T-cell (primary cell): Measurements from ENCODE around the gene PLEKHG7. TPM values are rescaled to one million over a fixed set of nuclear protein-coding genes. Genes with fewer than 3 reads are reported as not detected.

Experiments
- ATAC-seq, 4 experiments: fragments of 200-7000 bp in 3 of 4; fragments of 150-1000 bp in 1 of 4; cut with Tn5 transposase; replicated peaks in 1 of 4; 1 replicate in 3 of 4; 2 replicates in 1 of 4; pipeline ENCODE4 v1.10.0; 2021; ENCODE audit warnings: moderate library complexity in 3 of 4, mild to moderate bottlenecking in 2 of 4, moderate number of reproducible peaks in 1 of 4
- CTCF ChIA-PET, 2 donors: fragments of 300-600 bp; sonication (Branson Sonifier 250); formaldehyde crosslinking; loops; one replicate each; lab custom pipeline; 2022; ENCODE audit warnings: antibody characterized with exemption in 2 of 2; lab: Charles Lee
- POLR2A ChIA-PET, 2 donors: fragments of 300-600 bp; sonication (Branson Sonifier 250); formaldehyde crosslinking; loops; one replicate each; lab custom pipeline; 2022; ENCODE audit warnings: antibody characterized with exemption in 2 of 2; lab: Charles Lee
- DNase-seq, 35 experiments: peaks; one replicate each; pipeline versions ENCODE4 v3.0.0 to v3.0.0-alpha.2; 2013 to 2023
- H3K27ac ChIP-seq: one replicate; pipeline ENCODE4 v1.5.1; 2013; ENCODE audit warnings: low read length
- H3K27me3 ChIP-seq, 2 experiments: replicated peaks in 1 of 2; 1 replicate in 1 of 2; 2 replicates in 1 of 2; pipeline versions ENCODE4 v1.6.1 to v1.7.0; 2013; ENCODE audit warnings: low read length in 1 of 2, mixed read lengths in 1 of 2; ENCODE audit not compliant: control insufficient read depth in 2 of 2, insufficient read depth in 2 of 2; ENCODE audit errors: extremely low read depth in 1 of 2
- H3K36me3 ChIP-seq, 2 donors: 1 replicate in 1 of 2; 2 replicates in 1 of 2; pipeline versions ENCODE4 v1.6.1 to v1.7.0; 2013; ENCODE audit warnings: low read length in 1 of 2; ENCODE audit not compliant: control insufficient read depth in 2 of 2, insufficient read depth in 1 of 2; ENCODE audit errors: extremely low read depth in 1 of 2
- H3K4me1 ChIP-seq, 2 experiments: 1 replicate in 1 of 2; 2 replicates in 1 of 2; pipeline versions ENCODE4 v1.6.1 to v1.7.0; 2013; ENCODE audit warnings: low read length in 2 of 2, mixed read lengths in 1 of 2; ENCODE audit not compliant: insufficient read depth in 2 of 2, control insufficient read depth in 1 of 2; ENCODE audit errors: extremely low read depth in 1 of 2
- H3K4me3 ChIP-seq, 2 donors: 1 replicate in 1 of 2; 2 replicates in 1 of 2; pipeline versions ENCODE4 v1.5.1 to v1.7.0; 2013; ENCODE audit warnings: mild to moderate bottlenecking in 2 of 2, low read length in 1 of 2, moderate library complexity in 1 of 2; ENCODE audit not compliant: control insufficient read depth in 1 of 2; ENCODE audit errors: extremely low read depth in 1 of 2
- H3K9me3 ChIP-seq: 2 replicates; pipeline ENCODE4 v1.7.0; 2013
- H3K27ac Mint-ChIP-seq, 2 donors: one replicate each; pipeline ENCODE4 v1.8.0; 2020 to 2021; ENCODE audit warnings: mild to moderate bottlenecking in 2 of 2, mixed read lengths in 2 of 2
- H3K27me3 Mint-ChIP-seq, 2 donors: one replicate each; pipeline ENCODE4 v1.8.0; 2021 to 2022; ENCODE audit warnings: mixed read lengths in 2 of 2
- H3K36me3 Mint-ChIP-seq: one replicate; pipeline ENCODE4 v1.8.0; 2021; ENCODE audit warnings: mixed read lengths
- H3K4me1 Mint-ChIP-seq, 3 donors: one replicate each; pipeline ENCODE4 v1.8.0; 2020 to 2022; ENCODE audit warnings: mixed read lengths in 3 of 3, mild to moderate bottlenecking in 1 of 3
- H3K4me3 Mint-ChIP-seq, 3 donors: one replicate each; pipeline ENCODE4 v1.8.0; 2020 to 2022; ENCODE audit warnings: mild to moderate bottlenecking in 3 of 3, mixed read lengths in 3 of 3, moderate library complexity in 3 of 3
- H3K9me3 Mint-ChIP-seq, 3 donors: one replicate each; pipeline ENCODE4 v1.8.0; 2020 to 2022; ENCODE audit warnings: mixed read lengths in 3 of 3
- WGBS: methylation state at CpG from one replicate; pipeline ENCODE4 v1.1.5; 2013; ENCODE audit warnings: missing lambda C conversion rate; ENCODE audit not compliant: insufficient coverage; 5-methylcytosine and 5-hydroxymethylcytosine counted together
- total RNA-seq, 35 experiments: library from RNA in 6 of 35; stranded (reverse) in 6 of 35; fragments of 120-200 nt in 1 of 35; gene quantifications; one replicate each; pipeline versions ENCODE4 v1.2.1 to v1.2.4 and lab custom pipeline; 2013 to 2026

PLEKHG7 gene
- total RNA-seq, 5 donors from 2014 or later (not counting 1 experiment from before 2014, with no cell fraction given) = 0.13 to 0.30 (median 0.19) TPM; not detected in 2

DNA sequence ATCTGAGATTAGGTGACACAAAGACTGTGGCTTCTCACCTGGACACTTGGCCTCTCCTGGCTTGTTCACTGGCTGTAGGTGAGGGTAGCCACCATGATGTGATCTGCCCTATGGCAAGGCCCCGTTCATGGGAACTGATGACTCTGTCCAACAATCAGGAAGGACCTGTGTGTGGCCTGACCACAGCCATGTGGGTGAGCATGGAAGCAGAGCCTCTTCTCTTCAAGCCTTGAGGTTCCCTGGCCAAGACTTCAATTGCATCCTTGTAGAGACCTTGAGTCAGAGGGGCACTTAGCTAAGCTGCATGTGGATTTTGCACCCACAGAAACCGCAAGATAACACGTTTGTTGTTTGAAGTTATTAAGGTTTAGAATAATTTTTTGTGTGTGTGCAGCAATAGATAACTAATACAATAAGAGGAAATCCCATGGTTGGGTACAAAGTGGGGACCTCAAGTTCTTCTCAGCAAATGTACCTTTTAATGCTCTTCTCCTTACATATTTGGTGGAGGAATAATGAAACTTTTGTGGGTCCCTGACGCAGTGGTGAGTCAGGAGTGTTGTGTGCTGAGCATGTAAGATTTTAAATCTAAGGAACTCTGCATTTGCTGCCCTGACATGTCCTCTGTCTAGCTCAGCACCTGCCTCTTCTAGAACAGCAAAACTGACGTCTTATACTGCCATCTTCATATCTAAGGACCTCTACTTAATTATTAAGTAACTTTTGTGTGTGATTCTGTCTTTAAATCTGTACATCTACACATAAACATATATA is 27.5 kb upstream of the PLEKHG7 start:
- Mint-ChIP-seq H3K36me3 (no peaks in the 10 kb centered on the region), H3K4me3 (no peak overlapping the region), H3K27ac (no peak overlapping the region), H3K27me3 (peaks cover 0 to 5% of the 10 kb centered on the region in 2 donors), H3K9me3 (peaks cover 0 to 4% (median 0%) of the 10 kb centered on the region in 3 donors), H3K4me1 (no peaks in the 10 kb centered on the region)
- H3K4me3 ChIP-seq = no peak overlapping the region
- ChIA-PET POLR2A (no interaction called here), CTCF (no interaction called here)
- 65% methylated on average over 3 of the region's 5 CpGs for WGBS
- no peak overlapping the region for H3K27ac ChIP-seq
- H3K4me1 ChIP-seq = no peaks in the 10 kb centered on the region
- H3K27me3 ChIP-seq = no peaks in the 10 kb centered on the region
- H3K9me3 ChIP-seq = no peaks in the 10 kb centered on the region
- H3K36me3 ChIP-seq = no peaks in the 10 kb centered on the region
- ATAC-seq (no peak), DNase-seq (no peak)

DNA sequence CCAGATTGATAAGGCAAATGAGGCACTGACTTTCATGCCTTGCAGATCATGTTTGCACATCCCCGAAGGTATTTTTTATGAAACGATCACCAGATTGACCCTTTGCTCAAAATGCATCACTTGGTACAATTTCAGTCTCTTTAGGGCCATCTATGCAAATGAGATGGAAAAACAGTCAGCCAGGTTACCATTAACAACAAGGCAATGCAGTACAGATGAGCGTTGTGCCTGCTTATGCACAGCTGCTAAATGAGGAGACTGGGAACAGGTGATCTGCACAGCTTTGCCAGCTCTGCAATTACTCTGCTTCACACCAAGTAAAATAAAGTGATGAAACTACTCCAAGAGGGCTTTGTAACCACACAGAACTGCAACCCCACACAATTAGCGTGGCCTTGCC is 26.1 kb upstream of the PLEKHG7 start:
- H3K36me3 ChIP-seq = no peaks in the 10 kb centered on the region
- no peaks in the 10 kb centered on the region for H3K9me3 Mint-ChIP-seq
- WGBS = 87% methylated on average over 4 of the region's 4 CpGs
- DNase-seq (no peak), ATAC-seq (no peak)
- no peaks in the 10 kb centered on the region for H3K4me1 ChIP-seq
- H3K27me3 ChIP-seq = no peaks in the 10 kb centered on the region
- H3K9me3 ChIP-seq = no peaks in the 10 kb centered on the region
- no peaks in the 10 kb centered on the region for H3K4me1 Mint-ChIP-seq
- H3K27ac ChIP-seq = no peak overlapping the region
- ChIA-PET POLR2A (interaction anchor here in 1 of 2 donors (0.6 kb wide), 1 partner anchor 297 kb away, joined by 3 read pairs; no protein-coding TSS in a partner anchor), CTCF (interaction anchor here (0.7 to 1.2 kb wide), 2 partner anchors 339 to 1295 kb away, joined by 3 read pairs; no protein-coding TSS in a partner anchor)
- no peak overlapping the region for H3K4me3 ChIP-seq
- no peaks in the 10 kb centered on the region for H3K36me3 Mint-ChIP-seq
- no peak overlapping the region for H3K27ac Mint-ChIP-seq
- H3K27me3 Mint-ChIP-seq = peaks cover 0 to 2% of the 10 kb centered on the region in 2 donors
- H3K4me3 Mint-ChIP-seq = no peak overlapping the region

DNA sequence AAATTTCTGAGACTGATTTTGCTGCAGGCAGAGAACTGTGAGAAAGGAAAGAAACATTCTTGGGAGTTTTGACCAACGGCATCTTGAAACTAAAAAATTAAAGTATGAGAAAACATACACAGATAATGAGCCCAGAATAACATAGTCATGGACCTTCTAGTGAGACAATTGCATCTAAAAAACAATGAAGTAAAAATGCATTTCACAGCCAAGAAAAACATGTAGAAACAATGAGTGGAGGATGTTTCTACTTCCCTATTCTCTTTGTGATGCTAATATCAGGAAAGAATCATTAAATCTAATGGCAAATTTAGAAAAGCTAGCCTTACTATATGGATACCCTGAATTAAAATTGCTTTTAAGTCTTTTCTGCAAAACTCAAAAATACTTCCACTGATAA is 12.2 kb upstream of the PLEKHG7 start:
- WGBS = no CpG with 5 or more reads among the region's 1 CpG

DNA sequence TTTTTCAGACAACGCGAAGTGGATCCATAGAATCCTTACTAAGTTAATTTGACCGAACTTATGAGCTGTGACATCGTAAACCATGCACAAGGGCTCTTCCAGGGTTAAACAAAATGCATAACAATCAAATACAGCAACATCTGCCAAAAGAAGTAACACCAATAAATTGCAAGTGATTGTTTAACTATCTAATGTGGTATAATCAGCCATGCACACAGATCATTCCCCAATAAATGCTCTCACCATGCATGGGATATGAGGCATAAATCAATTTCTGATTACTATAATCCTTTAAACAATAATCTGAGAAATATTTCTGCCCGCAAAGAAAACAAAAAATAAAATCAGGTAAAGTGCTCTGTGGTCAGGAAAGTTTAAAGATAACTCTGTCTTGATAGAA is 7.7 kb upstream of the PLEKHG7 start:
- H3K27me3 ChIP-seq = no peaks in the 10 kb centered on the region
- no peaks in the 10 kb centered on the region for H3K36me3 ChIP-seq
- Mint-ChIP-seq H3K36me3 (no peaks in the 10 kb centered on the region), H3K27ac (no peak overlapping the region), H3K27me3 (no peaks in the 10 kb centered on the region), H3K9me3 (peaks cover 2 to 20% (median 4%) of the 10 kb centered on the region in 3 donors), H3K4me3 (no peak overlapping the region), H3K4me1 (no peaks in the 10 kb centered on the region)
- CTCF ChIA-PET = no interaction called here
- POLR2A ChIA-PET = no interaction called here
- no peaks in the 10 kb centered on the region for H3K9me3 ChIP-seq
- no peak overlapping the region for H3K27ac ChIP-seq
- no peak overlapping the region for H3K4me3 ChIP-seq
- H3K4me1 ChIP-seq = no peaks in the 10 kb centered on the region
- no CpG with 5 or more reads among the region's 5 CpGs for WGBS
- no peak for ATAC-seq
- no peak for DNase-seq

More for the DNA sequence above, 12.2 kb upstream of the PLEKHG7 start:
- ChIA-PET CTCF (no interaction called here), POLR2A (no interaction called here)
- no peak overlapping the region for H3K27ac ChIP-seq
- H3K9me3 Mint-ChIP-seq = peaks cover 0 to 9% (median 0%) of the 10 kb centered on the region in 3 donors
- DNase-seq (no peak), ATAC-seq (no peak)
- H3K36me3 ChIP-seq = no peaks in the 10 kb centered on the region
- no peaks in the 10 kb centered on the region for H3K9me3 ChIP-seq
- H3K27ac Mint-ChIP-seq = no peak overlapping the region
- no peaks in the 10 kb centered on the region for H3K27me3 ChIP-seq
- no peak overlapping the region for H3K4me3 Mint-ChIP-seq
- H3K4me3 ChIP-seq = no peak overlapping the region
- no peaks in the 10 kb centered on the region for H3K4me1 Mint-ChIP-seq
- peaks cover 6 to 11% of the 10 kb centered on the region in 2 donors for H3K27me3 Mint-ChIP-seq
- H3K36me3 Mint-ChIP-seq = no peaks in the 10 kb centered on the region
- no peaks in the 10 kb centered on the region for H3K4me1 ChIP-seq

DNA sequence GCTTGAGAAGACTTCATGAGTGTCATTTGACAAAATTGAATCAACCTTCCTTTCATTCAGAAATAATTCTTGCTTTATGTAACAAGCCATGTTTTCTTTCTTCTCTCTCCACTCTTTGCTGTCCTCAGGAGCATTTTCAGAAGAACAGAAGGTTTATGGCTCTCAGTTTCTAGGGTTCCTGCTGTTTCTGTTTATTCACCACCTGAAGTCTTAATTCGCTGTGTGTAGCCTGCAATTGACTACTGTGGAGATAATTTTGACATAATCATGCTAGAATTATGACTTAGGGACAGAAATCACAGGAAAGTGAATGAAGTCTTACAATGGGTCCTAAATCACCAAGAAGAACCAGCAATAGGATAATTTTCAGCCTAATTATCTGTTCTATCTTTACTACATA is 7.2 kb upstream of the PLEKHG7 start:
- Mint-ChIP-seq H3K4me1 (no peaks in the 10 kb centered on the region), H3K36me3 (no peaks in the 10 kb centered on the region), H3K27ac (no peak overlapping the region), H3K9me3 (peaks cover 2 to 20% (median 4%) of the 10 kb centered on the region in 3 donors), H3K27me3 (no peaks in the 10 kb centered on the region), H3K4me3 (no peak overlapping the region)
- Histone ChIP-seq H3K27me3 (no peaks in the 10 kb centered on the region), H3K27ac (no peak overlapping the region), H3K36me3 (no peaks in the 10 kb centered on the region), H3K4me1 (no peaks in the 10 kb centered on the region), H3K4me3 (no peak overlapping the region), H3K9me3 (no peaks in the 10 kb centered on the region)
- ChIA-PET POLR2A (no interaction called here), CTCF (no interaction called here)
- DNase-seq = no peak
- WGBS = no CpG with 5 or more reads among the region's 1 CpG
- no peak for ATAC-seq

DNA sequence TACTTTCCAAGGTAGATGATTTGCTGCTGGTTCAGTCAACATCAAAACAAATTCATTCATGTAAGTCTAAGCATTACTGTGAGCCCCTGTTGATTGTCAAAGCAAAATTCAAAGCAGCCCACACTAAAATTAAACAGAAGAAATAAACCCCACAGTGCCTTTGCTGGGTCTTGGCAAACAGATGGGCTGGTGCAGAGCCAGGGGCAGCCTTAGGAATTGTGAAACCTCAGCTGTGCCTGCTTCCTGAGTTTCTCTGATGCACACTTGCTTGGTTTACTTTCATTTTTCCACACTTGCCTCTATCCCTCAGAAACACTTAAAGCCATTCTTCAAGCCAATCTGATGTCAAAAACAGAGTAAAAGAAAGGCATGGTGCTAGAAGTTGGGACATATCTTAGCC is 6.6 kb upstream of the PLEKHG7 start:
- Histone ChIP-seq H3K9me3 (no peaks in the 10 kb centered on the region), H3K4me1 (no peaks in the 10 kb centered on the region), H3K36me3 (no peaks in the 10 kb centered on the region), H3K27ac (no peak overlapping the region), H3K4me3 (no peak overlapping the region), H3K27me3 (no peaks in the 10 kb centered on the region)
- DNase-seq (no peak), ATAC-seq (no peak)
- ChIA-PET CTCF (no interaction called here), POLR2A (no interaction called here)
- Mint-ChIP-seq H3K36me3 (no peaks in the 10 kb centered on the region), H3K9me3 (peaks cover 2 to 20% (median 4%) of the 10 kb centered on the region in 3 donors), H3K27ac (no peak overlapping the region), H3K27me3 (no peaks in the 10 kb centered on the region), H3K4me1 (no peaks in the 10 kb centered on the region), H3K4me3 (no peak overlapping the region)
